Neutrophil (primary cell): ENCODE measurements around the gene ACSF3.

Experiments
- H3K27ac ChIP-seq: fragments of 200-600 bp; sonication (generic); 2 replicates; pipeline ENCODE4 v1.5.1; 2016; ENCODE audit warnings: mild to moderate bottlenecking, moderate library complexity
- H3K27me3 ChIP-seq: fragments of 200-600 bp; sonication (generic); 2 replicates; pipeline ENCODE4 v1.6.0; 2016; ENCODE audit warnings: mild to moderate bottlenecking
- H3K36me3 ChIP-seq: fragments of 200-600 bp; sonication (generic); 2 replicates; pipeline ENCODE4 v1.5.1; 2017
- H3K4me1 ChIP-seq, 2 experiments: fragments of 200-600 bp in 1 of 2; sonication (generic) in 1 of 2; 1 replicate in 1 of 2; 2 replicates in 1 of 2; pipeline versions ENCODE4 v1.5.1 to v1.6.1; 2013 to 2016; ENCODE audit warnings: low read depth in 1 of 2, low read length in 1 of 2, mild to moderate bottlenecking in 1 of 2, moderate library complexity in 1 of 2; ENCODE audit not compliant: control insufficient read depth in 1 of 2, insufficient read depth in 1 of 2
- H3K4me3 ChIP-seq, 2 experiments: fragments of 200-600 bp in 1 of 2; sonication (generic) in 1 of 2; 1 replicate in 1 of 2; 2 replicates in 1 of 2; pipeline ENCODE4 v1.5.1; 2013 to 2016; ENCODE audit warnings: low read depth in 1 of 2, low read length in 1 of 2, mild to moderate bottlenecking in 1 of 2, moderate library complexity in 1 of 2
- H3K9me3 ChIP-seq: fragments of 200-600 bp; sonication (generic); 2 replicates; pipeline ENCODE4 v1.5.1; 2016
- CTCF ChIP-seq: fragments of 200-600 bp; sonication (generic); IDR thresholded peaks from 2 replicates; pipeline ENCODE4 v1.5.1; 2016; ENCODE audit warnings: antibody characterized with exemption

ACSF3 gene

GRCh38 chr16:89050868-89051311 lies 42.8 kb upstream of the ACSF3 start:
- no peak overlapping the region for H3K4me3 ChIP-seq
- H3K4me1 ChIP-seq, result peaks cover 0 to 5% of the 10 kb centered on the region in 2 experiments
- H3K36me3 ChIP-seq, result no peaks in the 10 kb centered on the region
- H3K27me3 ChIP-seq, result peaks cover 22% of the 10 kb centered on the region
- H3K27ac ChIP-seq, result no peak overlapping the region
- TF ChIP-seq CTCF, result no peak
- no peaks in the 10 kb centered on the region for H3K9me3 ChIP-seq

GRCh38 chr16:89051521-89052166 lies 42.0 kb upstream of the ACSF3 start:
- peaks cover 22% of the 10 kb centered on the region for H3K27me3 ChIP-seq
- H3K4me1 ChIP-seq, result peaks cover 0 to 5% of the 10 kb centered on the region in 2 experiments
- H3K27ac ChIP-seq, result no peak overlapping the region
- H3K4me3 ChIP-seq, result no peak overlapping the region
- no peaks in the 10 kb centered on the region for H3K9me3 ChIP-seq
- H3K36me3 ChIP-seq, result no peaks in the 10 kb centered on the region
- no peak for TF ChIP-seq CTCF

- peak overlapping the region; percentile 36 for H3K27ac ChIP-seq
- H3K9me3 ChIP-seq, result no peaks in the 10 kb centered on the region
- no peak for TF ChIP-seq CTCF
Observed at GRCh38 chr16:89052191-89052889, 41.3 kb upstream of the ACSF3 start.

GRCh38 chr16:89052890-89053724 lies 40.5 kb upstream of the ACSF3 start:
- no peak for TF ChIP-seq CTCF
- H3K36me3 ChIP-seq, result no peaks in the 10 kb centered on the region
- peak overlapping the region; percentile 36 for H3K27ac ChIP-seq
- peak overlapping the region; percentile 23 to 32 for H3K4me3 ChIP-seq
- H3K4me1 ChIP-seq, result peaks cover 0 to 5% of the 10 kb centered on the region in 2 experiments
- H3K27me3 ChIP-seq, result peaks cover 11% of the 10 kb centered on the region
- no peaks in the 10 kb centered on the region for H3K9me3 ChIP-seq

More at GRCh38 chr16:89052191-89052889, 41.3 kb upstream of the ACSF3 start:
- H3K4me3 ChIP-seq, result peak overlapping the region; percentile 23 to 32
- H3K4me1 ChIP-seq, result peaks cover 0 to 5% of the 10 kb centered on the region in 2 experiments
- H3K27me3 ChIP-seq, result peaks cover 18% of the 10 kb centered on the region
- H3K36me3 ChIP-seq, result no peaks in the 10 kb centered on the region

- Histone ChIP-seq H3K27me3 (peaks cover 5% of the 10 kb centered on the region), H3K4me3 (no peak overlapping the region), H3K9me3 (no peaks in the 10 kb centered on the region), H3K4me1 (peaks cover 0 to 5% of the 10 kb centered on the region in 2 experiments), H3K36me3 (no peaks in the 10 kb centered on the region), H3K27ac (no peak overlapping the region)
- TF ChIP-seq CTCF, result no peak
Observed at GRCh38 chr16:89053725-89054029, 40.0 kb upstream of the ACSF3 start.
